Raji (cell line): ENCODE results near the gene TTC4.

Experiments used
- POLR2A ChIP-seq: IDR thresholded peaks from 2 replicates; pipeline ENCODE4 v1.6.1; 2011; ENCODE audit warnings: low read depth, low read length, control low read depth; ENCODE audit not compliant: insufficient read depth

Gene TTC4

DNA sequence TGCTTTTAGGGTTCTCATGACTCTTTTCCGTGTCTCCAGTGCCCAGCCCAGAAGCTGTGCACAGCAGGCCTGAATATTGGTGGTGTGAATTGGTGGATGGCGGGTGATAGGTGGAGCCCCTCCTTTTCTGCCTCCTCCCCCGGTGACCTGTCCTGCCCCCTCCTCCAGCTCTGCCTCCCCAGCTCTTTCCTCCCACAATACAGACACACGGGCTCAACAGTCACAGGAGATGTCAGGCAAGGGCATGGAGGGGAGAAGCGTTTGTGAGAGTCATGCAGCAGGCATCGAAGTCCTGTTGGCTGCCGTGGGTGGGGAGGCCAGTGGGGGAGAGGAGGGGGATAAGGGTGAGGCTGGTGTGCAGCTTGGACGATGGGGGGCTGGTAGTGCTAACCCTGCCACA lies 17.3 kb upstream of the TTC4 start:
- TF ChIP-seq POLR2A = no peak

DNA sequence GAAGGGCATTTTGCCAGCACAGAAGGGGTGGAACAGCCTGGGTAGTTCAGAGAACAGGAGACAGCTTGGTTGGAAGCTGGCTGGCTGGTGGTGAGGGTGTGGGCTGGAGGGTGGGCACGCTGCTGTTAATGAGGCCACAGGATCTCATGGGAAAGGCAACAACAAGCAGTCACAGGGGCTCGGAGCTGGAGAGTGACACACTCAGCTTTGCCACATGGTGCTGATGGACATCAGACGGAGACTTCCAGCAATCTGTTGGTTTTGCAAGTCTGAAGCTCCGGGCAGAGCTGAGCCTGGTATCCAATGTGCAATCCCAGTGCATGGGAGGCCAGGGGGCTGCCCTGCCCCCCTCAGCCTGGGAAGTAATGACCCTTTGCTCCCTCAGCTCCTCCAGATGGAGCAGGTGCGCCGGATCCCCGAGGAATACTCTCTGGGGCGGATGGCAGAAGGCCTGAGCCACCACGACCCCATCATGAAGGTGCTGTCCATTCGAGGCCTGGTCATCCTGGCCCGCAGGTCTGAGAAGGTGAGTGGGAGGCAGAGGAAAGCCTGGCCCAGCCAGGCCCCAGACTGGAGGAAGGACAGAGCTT lies 15.6 kb upstream of the TTC4 start:
- TF ChIP-seq POLR2A = no peak

DNA sequence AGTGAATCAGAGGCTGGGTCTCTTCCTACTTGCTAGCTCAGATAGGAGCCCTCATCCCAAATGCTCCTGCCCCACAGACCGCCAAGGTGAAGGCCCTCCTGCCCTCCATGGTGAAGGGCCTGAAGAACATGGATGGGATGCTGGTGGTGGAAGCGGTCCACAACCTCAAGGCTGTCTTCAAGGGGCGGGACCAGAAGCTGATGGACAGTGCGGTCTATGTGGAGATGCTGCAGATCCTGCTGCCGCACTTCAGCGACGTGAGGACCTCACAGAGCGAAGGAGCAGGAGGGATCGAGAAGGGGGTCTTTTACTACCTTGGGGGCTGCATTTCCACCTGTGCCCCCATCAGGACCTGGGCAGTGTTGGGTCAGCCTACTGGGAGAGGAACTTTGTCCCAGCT lies 14.6 kb upstream of the TTC4 start:
- no peak for TF ChIP-seq POLR2A

DNA sequence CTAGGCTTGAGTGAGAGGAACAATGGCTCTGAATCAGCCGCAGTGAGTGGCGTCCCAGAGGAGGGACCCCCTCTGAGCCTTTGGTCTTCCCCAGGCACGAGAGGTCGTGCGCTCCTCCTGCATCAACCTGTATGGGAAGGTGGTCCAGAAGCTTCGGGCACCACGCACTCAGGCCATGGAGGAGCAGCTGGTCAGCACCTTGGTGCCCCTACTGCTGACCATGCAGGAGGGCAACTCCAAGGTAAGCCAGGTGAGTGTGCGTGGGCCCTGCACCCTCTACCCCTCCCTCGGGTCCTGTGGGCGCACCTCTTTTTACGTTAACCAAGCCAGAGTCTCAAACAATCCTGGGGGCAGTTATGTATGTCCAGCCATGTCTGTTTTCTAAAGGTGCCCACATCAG lies 13.7 kb upstream of the TTC4 start:
- no peak for TF ChIP-seq POLR2A

DNA sequence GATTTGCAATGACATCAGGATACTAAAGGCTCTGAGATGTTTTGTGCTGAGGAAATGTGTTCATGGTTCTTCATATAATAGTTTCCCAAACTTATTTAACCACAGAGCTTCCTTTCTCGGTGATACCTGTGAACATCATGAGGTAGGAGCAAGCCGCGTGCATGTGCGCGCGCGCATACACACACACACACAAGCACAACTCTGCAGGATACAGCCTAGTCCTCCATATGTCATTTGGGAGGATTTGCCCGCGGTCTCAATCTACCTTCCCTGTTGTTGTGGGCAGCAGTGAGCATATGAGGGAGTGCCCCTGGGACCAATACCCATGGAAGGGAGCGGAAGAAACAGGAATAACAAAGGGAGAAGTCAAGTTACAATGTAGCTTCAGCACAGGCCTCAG lies 12.2 kb upstream of the TTC4 start:
- TF ChIP-seq POLR2A = no peak

DNA sequence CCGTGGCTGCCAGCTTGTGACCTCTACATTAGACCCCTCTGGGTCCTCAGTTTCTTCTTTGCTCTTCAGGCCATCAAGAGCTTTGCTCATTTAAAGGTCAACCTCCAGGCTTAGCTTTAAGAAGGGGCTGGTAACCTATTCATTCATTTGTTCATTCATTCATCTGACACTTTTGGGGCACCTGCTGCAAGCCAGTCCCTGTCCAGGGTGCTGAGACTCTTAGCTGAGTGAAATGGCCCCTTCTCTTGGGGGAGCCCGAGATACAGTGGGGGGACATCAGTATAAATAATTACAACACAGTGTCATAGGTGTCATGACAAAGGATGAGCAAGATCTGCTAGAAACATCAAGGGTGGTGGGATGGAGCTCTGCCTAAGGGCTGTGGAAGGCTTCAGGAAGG lies 10.5 kb upstream of the TTC4 start:
- no peak for TF ChIP-seq POLR2A

DNA sequence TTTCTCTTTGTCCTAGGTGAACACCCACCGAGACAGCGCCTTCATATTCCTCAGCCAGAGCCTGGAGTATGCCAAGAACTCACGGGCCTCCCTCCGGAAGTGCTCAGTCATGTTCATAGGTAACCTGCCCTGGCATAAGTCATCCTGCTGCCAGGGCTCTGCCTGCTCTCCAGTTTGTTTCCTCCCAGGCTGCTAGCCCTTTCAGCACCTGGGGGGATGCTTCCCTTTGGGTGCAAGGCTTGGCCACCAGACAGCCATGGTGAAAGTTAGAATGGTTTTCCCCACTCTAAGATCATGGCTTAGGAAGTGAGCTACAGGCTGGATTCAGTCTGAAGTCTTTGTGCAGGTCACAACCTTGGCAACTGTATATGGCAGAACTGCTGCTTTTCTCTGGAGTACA lies 9.2 kb upstream of the TTC4 start:
- TF ChIP-seq POLR2A = no peak

DNA sequence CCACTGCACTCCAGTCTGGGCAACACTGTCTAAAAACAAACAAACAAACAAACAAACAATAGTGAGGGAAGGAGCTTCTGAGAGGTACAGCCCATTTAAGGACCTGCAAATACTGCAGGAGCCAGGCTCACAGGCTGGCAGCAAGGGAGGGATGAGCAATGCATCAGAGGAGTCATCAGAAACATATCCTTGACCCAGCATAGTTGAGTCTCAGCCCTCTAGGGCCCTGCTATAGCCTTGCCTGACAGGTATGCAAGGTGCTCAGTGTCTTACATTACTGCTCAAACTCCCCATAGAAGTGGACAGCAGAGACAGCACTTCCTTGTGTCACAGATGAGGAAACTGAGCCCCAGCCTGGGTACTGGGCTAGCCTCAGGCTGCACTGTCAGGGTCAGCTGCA lies 7.3 kb upstream of the TTC4 start:
- TF ChIP-seq POLR2A = no peak

DNA sequence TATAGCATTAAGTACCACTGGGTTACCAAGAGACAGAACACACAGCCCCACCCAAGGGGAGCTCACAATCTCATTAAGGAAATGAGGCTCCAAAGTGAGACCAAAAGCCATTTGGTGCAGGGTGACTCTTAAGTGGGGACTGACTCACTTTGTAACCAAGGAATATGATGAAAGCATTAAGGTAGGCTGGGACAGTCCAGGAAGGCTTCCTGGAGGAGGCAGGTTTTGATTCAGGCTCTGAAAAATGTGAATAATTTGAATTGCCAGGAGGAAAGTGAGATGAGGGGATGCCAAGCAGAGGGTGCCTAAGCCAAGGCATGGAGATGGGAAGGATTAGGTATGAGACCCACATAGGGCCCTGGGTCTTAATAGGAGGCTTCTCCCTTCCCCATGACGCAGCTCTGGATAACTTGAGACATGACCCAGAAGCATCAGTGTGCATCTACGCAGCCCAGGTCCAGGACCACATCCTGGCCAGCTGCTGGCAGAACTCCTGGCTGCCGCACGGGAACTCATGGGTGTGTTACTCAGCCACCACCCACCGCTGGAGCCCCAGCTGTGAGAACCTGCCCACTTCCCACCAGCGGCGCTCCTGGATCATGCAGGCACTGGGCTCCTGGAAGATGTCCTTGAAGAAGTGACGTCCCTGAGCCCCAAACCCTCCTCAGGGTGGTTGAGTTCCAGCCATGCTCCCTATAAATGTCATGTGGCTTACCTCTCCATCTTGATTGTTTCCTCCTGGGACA lies 5.9 kb upstream of the TTC4 start:
- TF ChIP-seq POLR2A = no peak

DNA sequence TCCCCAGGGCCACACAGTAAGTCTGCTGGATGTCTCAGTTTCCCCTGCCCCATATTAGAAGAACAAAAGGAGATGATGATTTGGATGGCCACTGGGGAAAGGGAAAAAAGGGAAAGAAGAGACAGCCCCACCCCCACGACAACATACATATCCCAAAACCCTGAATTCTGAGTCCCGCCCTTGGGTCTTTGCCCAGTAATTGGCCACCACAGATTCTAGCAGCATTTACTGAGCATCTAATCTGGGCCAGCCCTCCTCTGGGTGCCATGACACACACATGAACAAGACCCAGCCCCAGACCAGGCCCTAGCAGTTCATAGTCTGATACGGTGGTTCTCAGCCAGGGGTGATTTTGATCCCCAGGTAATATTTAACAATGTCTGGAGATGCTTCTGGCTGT lies 5.2 kb upstream of the TTC4 start:
- TF ChIP-seq POLR2A = no peak

DNA sequence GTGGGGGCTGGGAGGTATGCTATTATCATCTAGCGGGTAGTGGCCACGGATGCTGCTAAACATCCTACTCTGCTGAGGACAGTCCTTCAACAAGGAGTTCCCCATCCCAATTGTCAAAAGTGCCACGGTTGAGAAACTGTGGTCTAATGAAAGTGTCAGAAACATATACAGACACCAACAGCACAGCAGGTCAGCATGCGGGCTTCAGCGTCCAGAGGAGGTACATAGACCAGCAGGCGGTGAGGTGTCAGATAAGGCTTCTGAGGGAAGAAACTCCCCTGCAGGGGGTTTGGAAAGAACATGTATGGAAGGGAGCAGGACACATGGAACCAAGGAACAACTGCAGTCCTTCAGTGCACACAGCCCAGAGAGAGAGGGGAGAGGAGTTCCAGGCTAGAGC lies 4.8 kb upstream of the TTC4 start:
- TF ChIP-seq POLR2A = no peak

DNA sequence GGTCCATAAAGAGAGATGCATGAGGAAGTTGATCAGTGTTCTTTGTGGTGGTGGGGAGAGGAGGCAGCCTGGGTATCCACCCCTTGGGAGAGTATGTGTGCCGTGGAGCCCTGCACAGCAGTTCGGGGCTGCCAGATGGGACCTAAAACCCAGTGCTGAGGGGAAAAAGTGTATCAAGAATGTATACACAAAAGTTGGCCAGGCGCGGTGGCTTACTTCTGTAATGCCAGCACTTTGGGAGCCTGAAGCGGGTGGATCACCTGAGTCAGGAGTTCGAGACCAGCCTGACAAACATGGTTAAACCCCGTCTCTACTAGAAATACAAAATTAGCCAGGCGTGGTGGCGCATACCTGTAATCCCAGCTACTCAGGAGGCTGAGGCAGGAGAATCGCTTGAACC lies 4.1 kb upstream of the TTC4 start:
- TF ChIP-seq POLR2A = no peak

DNA sequence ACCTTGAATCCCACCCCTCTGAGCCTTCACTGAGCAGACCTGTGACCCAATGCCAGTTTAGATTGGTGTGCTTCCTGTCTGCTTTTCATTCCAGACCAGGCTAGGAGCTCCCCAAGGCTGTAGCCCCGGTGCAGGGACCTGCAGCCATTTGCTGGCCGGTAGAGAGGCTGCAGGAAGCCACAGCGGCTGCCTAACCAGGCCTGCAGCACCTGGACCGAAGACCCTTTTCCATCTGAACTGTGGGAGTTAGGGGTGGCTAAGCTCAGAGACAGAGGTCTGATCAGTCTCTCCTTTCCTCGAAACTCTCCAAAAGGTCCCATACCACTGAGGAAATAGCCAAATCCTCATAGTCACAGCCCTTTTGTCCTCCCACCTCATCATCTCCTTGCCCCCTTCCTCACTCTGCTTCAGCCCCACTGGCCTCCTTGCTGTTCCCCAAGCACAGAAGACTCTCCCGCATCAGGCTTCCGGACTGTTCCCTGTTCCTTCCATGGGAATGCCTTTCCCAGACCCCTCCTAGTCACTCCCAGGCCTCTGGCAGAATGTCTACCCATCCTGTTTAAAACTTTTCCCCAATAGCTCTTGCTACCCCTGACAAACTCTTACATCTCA lies 674 bp upstream of the TTC4 start:
- no peak for TF ChIP-seq POLR2A

DNA sequence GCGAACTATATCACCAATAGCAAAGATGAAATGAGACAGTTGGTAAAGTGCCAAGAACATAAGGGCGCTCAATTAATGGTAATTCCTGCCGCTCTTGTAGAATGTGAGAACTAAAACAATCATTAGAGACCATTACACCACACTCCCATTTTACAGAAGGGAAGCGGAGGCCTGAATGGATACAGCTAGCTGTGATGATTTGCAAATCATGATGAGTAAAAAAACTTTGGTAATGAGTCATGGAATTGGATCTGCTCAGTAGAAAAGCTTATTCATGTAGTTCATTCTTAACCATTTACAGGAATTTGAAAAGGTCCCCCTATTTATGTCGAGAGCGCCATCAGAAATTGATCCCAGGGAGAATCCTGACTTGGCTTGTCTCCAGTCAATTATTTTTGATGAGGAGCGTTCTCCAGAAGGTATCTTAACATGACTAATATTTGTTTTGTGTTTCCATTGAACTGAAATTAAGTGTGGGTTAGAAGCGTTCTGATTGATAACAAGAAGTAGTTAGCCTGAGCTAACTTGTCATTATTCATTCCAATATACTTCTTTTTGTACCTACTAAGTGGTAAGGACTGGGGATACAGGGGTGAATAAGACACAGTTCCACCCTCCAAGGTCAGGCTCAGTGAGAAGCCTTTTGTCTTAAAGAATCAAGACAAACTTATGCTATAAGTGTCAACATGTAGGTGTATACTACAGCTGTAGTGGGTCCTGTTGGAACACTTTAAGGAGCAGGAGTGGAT lies 812 bp downstream of the TTC4 start:
- TF ChIP-seq POLR2A = no peak

DNA sequence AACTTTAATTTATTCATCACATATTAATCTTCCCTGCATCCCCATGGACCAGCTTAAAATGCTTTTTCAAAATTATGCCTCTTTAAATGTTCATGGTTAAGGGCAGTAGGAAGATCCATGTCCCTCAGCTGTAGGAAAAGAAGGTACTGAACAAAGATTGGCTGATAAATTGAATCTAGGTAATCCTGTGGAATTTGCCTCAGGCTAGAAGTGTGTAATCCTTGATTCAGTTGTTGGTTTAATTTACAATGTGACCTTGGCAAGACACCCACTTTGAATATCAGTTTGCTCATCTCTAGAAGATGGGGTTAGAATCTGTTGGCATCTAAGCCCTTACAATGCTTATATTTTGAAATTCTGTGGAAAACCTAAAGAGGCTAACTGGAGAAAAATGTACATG lies 6.1 kb downstream of the TTC4 start:
- no peak for TF ChIP-seq POLR2A

DNA sequence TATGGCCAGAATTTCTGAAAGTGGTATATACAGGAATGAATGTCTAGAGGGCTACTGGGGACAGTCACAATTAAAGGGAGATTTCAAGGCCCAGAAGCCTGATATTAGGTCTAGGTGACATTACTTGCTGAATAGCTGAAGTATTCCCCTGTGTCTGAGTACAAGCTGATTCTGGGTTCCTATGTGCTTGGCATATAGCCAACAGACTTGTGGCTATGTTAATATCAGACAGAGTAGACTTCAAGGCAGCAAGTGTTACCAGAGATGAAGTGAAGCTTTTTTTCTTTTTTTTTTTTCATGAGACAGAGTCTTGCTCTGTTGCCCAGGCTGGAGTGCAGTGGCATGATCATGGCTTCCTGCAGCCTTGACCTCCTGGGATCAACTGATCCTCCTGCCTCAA lies 8.3 kb downstream of the TTC4 start:
- TF ChIP-seq POLR2A = no peak
